Activated CD4-positive, alpha-beta T cell treated with anti-CD3 and anti-CD28 coated beads, Interleukin-2, Interleukin-6, amounts not matched to agents 100 ng/mL and 50 ng/mL, durations not matched to agents 16 hours and 8 hours (primary cell): Measurements from ENCODE around the gene CTDP1.

Experiments
- DNase-seq: peaks from one replicate; pipeline ENCODE4 v3.0.0-alpha.2; 2020

Gene CTDP1

GRCh38 chr18:79787527-79787864 is 107.9 kb downstream of the CTDP1 start:
- no peak for DNase-seq

- DNase-seq: no peak
Measured at GRCh38 chr18:79787865-79788733, 108.5 kb downstream of the CTDP1 start.

DNA sequence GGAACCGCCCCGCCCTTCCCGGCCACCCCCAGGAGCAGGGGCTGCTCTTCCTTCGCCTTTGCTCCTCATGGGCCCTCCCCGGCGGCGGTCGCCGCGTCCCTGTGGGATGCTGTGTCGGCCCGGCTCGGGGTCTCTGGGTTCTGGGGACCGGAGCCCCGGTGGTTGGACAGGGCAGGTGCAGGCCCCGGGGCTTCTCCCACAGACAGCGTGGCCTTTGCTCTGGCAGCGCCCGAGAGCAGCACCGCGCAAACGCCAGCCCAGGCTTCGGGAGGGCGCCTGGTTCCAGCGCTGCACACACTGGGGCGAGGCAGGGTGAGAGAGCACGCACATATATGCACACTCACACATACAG is 109.1 kb downstream of the CTDP1 start:
- DNase-seq: no peak

DNA sequence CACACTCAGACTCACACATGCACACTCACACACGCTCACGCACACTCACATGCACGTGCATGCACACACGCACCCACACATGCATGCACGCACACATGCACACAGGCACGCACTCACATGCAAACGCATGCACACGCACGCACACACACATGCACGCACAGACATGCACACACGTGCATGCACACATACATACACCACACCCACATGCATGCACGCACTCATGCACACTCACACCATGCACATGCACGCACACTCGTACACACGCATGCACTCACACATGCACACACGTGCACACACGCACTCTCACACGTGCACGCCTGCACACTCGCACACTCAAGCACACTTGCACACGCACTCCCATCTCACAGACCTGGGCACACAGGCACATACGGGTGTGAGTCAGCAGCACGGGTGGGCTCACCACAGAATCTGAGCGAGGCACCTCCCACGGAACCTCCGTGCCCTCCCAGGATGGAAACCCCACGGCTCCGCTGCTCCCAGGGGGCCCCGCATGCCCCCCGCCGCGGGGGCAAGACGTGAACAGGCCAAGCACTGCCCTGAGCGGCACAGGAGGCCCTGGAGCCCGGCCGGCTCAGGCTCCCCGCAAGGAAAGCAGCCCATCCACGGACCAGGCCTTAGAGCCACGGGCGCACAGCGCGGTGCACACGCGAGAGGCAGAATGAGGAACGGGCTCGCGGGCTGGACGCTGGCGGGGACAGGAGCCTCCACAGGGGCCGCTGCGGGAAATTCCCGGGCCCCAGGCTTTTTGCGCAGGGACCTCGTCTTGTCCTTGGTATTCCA is 109.7 kb downstream of the CTDP1 start:
- no peak for DNase-seq

GRCh38 chr18:79789901-79790890 is 110.6 kb downstream of the CTDP1 start:
- DNase-seq: no peak

DNA sequence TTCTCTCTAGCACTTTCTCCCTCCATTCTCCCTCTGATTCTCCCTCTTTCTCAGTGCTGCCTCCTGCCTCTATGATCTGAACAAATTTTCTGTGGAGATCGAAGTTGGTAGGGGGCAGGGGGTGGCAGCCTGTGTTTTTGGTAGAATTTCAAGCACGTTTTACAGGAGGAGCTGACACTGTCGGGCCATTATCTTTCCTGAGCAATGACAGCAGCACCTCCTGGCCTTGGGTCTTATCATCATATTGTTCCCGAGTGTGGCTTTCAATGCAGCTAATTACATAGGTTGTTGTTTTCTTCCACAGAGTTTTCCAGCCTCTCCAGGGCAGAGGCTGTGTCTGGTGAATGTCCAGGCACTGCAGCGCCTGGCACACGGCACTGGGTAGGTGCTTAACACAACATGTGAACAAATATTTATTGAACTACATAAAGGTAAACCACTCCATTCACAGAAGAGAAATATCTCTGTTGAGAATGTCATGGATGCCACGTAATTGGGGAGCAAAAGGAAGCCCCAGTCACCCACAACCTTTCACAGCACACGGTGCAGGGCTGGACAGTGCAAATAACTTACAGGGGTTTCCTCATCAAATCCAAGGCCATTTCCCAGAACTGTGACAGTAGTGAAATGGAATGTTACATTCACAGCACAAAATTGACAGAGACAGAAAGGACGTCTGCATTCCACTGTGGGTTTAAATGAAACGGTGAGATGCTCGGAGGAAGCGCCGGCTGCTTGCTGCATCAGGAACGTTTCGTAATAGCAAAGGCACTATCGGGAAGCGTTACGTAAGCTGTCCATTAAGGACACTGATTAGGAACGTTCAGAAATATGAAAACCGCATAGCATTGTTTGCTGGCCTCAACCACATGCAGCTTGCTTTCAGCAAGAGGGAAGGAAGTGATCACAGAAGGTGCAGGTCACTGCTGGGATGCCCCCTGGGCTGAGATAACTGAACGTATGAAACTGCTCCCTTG is 111.7 kb downstream of the CTDP1 start:
- no peak for DNase-seq

GRCh38 chr18:79792096-79792987 is 112.7 kb downstream of the CTDP1 start:
- DNase-seq: no peak

DNA sequence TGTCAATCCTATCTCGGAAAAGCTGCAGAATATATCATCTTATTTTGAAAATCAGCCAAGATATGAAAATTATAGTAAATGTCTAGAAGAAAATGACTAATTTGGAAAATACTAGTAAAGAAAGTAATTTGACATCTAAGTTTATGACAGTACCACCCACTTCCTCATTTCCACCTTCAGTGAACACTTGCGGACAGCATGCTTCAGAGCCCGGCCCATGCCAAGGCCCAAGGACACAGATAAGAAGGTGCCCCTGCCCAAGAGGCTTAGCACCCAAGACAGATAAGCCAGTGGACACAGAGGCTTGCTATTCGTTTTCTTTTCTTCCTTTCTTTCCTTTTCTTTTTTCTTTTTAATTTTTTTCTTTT is 113.4 kb downstream of the CTDP1 start:
- DNase-seq: no peak

DNA sequence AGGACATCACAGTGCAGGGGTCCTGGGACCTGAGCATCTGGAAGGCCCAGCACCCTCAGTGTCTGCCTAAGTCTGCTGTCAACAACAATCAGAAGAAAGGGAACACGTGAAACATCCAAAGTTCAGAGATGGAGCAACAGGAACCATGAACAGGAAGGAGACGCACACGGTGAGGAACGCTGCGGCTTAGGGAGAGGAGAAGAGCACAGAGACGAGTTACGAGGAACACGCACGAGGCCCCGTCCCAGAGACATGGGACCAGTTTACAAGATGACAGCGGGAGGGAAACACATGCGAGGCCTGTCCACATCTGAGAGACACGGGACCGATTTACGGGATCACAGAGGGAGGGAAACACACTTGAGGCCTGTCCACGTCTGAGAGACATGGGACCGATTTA is 115.2 kb downstream of the CTDP1 start:
- DNase-seq: no peak

GRCh38 chr18:79795446-79795845 is 115.8 kb downstream of the CTDP1 start:
- no peak for DNase-seq

GRCh38 chr18:79796016-79796415 is 116.4 kb downstream of the CTDP1 start:
- no peak for DNase-seq

DNA sequence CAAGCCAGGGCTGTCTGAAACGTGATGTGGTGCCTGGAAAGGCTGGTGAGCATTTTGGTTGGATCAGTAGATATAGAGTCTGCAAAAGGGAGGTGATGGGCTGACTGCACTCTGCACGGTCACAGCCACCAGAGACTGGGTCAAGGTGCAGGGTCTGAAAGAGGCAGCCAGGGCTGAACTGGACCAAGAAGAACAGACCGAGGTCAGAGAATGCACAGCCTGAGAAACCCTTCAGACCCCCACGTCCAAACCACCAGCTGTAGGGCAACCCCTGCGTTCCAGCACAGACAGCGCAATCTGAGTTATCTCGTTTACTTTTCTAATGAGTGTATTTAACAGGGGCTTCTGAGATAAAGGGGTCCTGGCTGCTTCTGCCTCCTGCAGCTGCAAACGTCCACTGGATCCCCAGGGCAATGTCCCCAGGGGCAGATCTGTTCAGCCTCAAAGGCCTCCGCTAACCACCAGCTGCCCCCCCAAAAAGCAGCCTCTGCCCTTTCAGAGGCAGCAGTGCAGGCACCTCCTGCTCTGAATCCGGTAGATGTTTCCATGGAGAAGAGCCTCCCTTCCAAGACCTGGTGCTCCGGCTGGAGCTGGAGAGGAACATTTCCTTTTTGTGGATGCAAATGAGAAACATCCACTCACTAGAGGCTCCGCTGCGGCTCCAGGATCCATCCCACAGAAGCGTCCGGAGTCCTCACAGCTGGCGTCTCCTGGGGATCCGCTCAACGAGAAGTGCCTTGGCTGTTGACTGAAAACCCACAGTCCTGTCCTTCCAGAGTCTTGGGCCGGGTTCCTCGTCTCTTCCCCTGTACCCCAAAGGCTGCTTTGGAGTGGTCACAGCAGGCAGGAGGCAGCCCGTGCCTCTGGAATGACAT is 117.2 kb downstream of the CTDP1 start:
- no peak for DNase-seq

- peak; percentile 25 for DNase-seq
Measured at GRCh38 chr18:79797518-79798345, 118.1 kb downstream of the CTDP1 start, which contains the start of gene KCNG2. TSS of gene KCNG2 (plus strand) at chr18:79797938. CDS start at chr18:79863668, 65,730 bp downstream.

- no peak for DNase-seq
Measured at GRCh38 chr18:79798346-79798998, 118.9 kb downstream of the CTDP1 start.

GRCh38 chr18:79798999-79799370 is 119.4 kb downstream of the CTDP1 start:
- no peak for DNase-seq

DNA sequence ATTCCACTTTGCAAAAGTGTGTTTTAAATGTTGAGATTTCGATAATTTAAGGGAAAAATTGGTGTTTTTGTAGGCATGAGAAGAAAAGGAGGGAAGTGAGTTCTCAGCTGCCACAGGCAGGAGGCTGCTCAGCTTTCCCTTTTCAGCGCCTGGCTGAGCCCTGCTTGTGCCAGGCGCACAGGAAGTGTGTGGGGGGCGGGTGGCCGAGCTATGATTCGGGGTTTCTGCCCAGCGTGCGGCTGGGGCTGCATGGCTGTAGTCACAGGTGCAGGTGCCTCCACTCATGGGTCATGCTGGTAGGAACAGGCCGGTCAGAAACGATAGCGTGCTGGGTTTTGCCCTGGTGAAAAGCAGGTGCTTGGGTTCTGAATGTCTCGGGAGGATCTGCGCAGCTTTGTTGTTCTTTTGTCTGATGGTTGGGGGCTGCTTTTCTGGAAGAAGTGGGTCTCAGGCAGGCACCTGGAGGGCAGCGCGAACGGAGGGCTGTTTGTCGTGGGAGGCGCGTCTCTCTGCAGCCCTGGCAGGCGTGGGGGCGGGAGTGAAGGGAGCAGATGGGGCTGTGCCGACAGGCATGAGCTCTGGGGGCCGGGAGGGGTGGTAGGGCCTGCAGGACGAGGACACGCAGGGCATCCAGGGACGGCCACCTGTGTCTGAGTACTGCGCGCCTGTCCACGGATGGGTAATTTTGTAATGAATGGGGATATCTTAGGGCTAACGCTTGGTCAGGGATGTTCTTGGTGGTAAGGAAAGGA is 120.2 kb downstream of the CTDP1 start:
- no peak for DNase-seq
